HepG2 (cell line): ENCODE data around the gene ALOXE3. TPM values are rescaled to one million over a fixed set of nuclear protein-coding genes. Genes with fewer than 3 reads are reported as not detected.
A peak's percentile ranks its signal among the peaks of the same experiment; 100 is the strongest.

Source experiments
- ATAC-seq: fragments of 200-7000 bp; cut with Tn5 transposase; 3 replicates; pipeline ENCODE4 v1.9.1; 2020; ENCODE audit warnings: mild to moderate bottlenecking, moderate library complexity
- BruUV-seq: library from RNA; stranded (reverse); fragments of 400-500 nt; replicated peaks from 2 replicates; lab custom pipeline; 2021; lab: Mats Ljungman, UMichigan
- CTCF ChIA-PET: fragments of 300-600 bp; formaldehyde crosslinking; extraction: SDS; loops from one replicate; lab custom pipeline; 2021; ENCODE audit warnings: low total read pairs, inconsistent platforms, low intra/inter-chr PET ratio; lab: Yijun Ruan, JAX
- POLR2A ChIA-PET: fragments of 350-600 bp; sonication (Branson Sonifier 250); formaldehyde crosslinking; loops from one replicate; lab custom pipeline; 2020; ENCODE audit warnings: antibody characterized with exemption, inconsistent platforms; lab: Yijun Ruan, JAX
- DNase-seq: peaks from one replicate; pipeline ENCODE4 v3.0.0-alpha.2; 2015; ENCODE audit warnings: low spot score
- FAIRE-seq: peaks from 3 replicates; lab custom pipeline; 2011; peaks lifted over from hg19 to GRCh38; lab: Jason Lieb, UNC
- H2AFZ ChIP-seq: one replicate; pipeline ENCODE4 v1.6.1; 2011; ENCODE audit warnings: low read length, inconsistent platforms
- H3K27ac ChIP-seq: fragments of 300-600 bp; 3 replicates; pipeline ENCODE4 v1.8.0; 2011; ENCODE audit warnings: mixed run types, mild to moderate bottlenecking, mixed read lengths, low read length, inconsistent platforms; ENCODE audit not compliant: insufficient read depth; ENCODE audit errors: extremely low read length
- H3K27me3 ChIP-seq, 2 experiments: fragments of 200-600 bp in 1 of 2; 2 replicates in 1 of 2; 3 replicates in 1 of 2; pipeline versions ENCODE4 v1.6.0 to v1.8.0; 2011; ENCODE audit warnings: low read length in 2 of 2, mild to moderate bottlenecking in 2 of 2, moderate library complexity in 2 of 2, inconsistent platforms in 1 of 2; ENCODE audit not compliant: insufficient read depth in 2 of 2, control insufficient read depth in 1 of 2
- H3K36me3 ChIP-seq, 2 experiments: fragments of 200-600 bp in 1 of 2; replicated peaks in 1 of 2; 2 replicates in 1 of 2; 3 replicates in 1 of 2; pipeline versions ENCODE4 v1.5.1 to v1.8.0; 2011; ENCODE audit warnings: low read length in 2 of 2, inconsistent platforms in 1 of 2; ENCODE audit not compliant: insufficient read depth in 2 of 2, control insufficient read depth in 1 of 2
- H3K4me1 ChIP-seq: 2 replicates; pipeline ENCODE4 v1.5.1; 2012; ENCODE audit warnings: low read length, inconsistent platforms; ENCODE audit not compliant: insufficient read depth
- H3K4me2 ChIP-seq: 2 replicates; pipeline ENCODE4 v1.6.0; 2011; ENCODE audit warnings: low read depth, low read length, inconsistent platforms
- H3K4me3 ChIP-seq, 3 experiments: fragments of 200-600 bp in 1 of 3; sonication (generic), shearing (Covaris generic) in 1 of 3; replicated peaks in 1 of 3; 2 replicates each; pipeline ENCODE4 v1.5.1; 2011 to 2016; ENCODE audit warnings: low read length in 3 of 3, inconsistent platforms in 2 of 3, low read depth in 2 of 3, mild to moderate bottlenecking in 2 of 3, control low read depth in 1 of 3, mixed read lengths in 1 of 3; ENCODE audit not compliant: insufficient read depth in 1 of 3
- H3K79me2 ChIP-seq: one replicate; pipeline ENCODE4 v1.6.1; 2011; ENCODE audit warnings: low read length, inconsistent platforms; ENCODE audit not compliant: insufficient read depth
- H3K9ac ChIP-seq: 2 replicates; pipeline ENCODE4 v1.6.0; 2011; ENCODE audit warnings: mild to moderate bottlenecking, low read depth, low read length, inconsistent platforms; ENCODE audit not compliant: insufficient read depth
- H3K9me3 ChIP-seq: 2 replicates; pipeline ENCODE4 v1.5.1; 2012; ENCODE audit warnings: mild to moderate bottlenecking, low read length
- H4K20me1 ChIP-seq: 2 replicates; pipeline ENCODE4 v1.6.0; 2011; ENCODE audit warnings: inconsistent platforms, mild to moderate bottlenecking, low read length, moderate library complexity; ENCODE audit not compliant: insufficient read depth
- DPF2 ChIP-seq: sonication (generic); formaldehyde crosslinking; IDR thresholded peaks from 2 replicates; pipeline ENCODE4 v1.4.0; 2020; ENCODE audit warnings: mild to moderate bottlenecking, low read depth, missing genetic modification reagents, borderline replicate concordance
- GRHL1 ChIP-seq: sonication (generic); formaldehyde crosslinking; conservative IDR thresholded peaks from 2 replicates; pipeline ENCODE4 v1.8.0; 2022; ENCODE audit warnings: missing genetic modification reagents
- ISX ChIP-seq: sonication (generic); formaldehyde crosslinking; conservative IDR thresholded peaks from 2 replicates; pipeline ENCODE4 v1.5.0; 2020; ENCODE audit warnings: missing genetic modification reagents
- LCORL ChIP-seq, 2 experiments: fragments of 450-650 bp in 1 of 2; sonication (generic) in 1 of 2; formaldehyde crosslinking in 1 of 2; IDR thresholded peaks; 2 replicates each; pipeline versions ENCODE4 v1.5.0 to v1.6.1; 2017 to 2020; ENCODE audit warnings: antibody characterized with exemption in 1 of 2, missing genetic modification reagents in 1 of 2
- MLX ChIP-seq: IDR thresholded peaks from 2 replicates; pipeline ENCODE4 v1.6.1; 2016
- PLSCR1 ChIP-seq: sonication (generic); formaldehyde crosslinking; IDR thresholded peaks from 2 replicates; pipeline ENCODE4 v1.5.0; 2020; ENCODE audit warnings: missing genetic modification reagents, mild to moderate bottlenecking, borderline replicate concordance
- RAD21 ChIP-seq: fragments of 450-650 bp; formaldehyde crosslinking; IDR thresholded peaks from 2 replicates; pipeline ENCODE4 v1.5.0; 2020; ENCODE audit warnings: mild to moderate bottlenecking
- RFX5 ChIP-seq: IDR thresholded peaks from 2 replicates; pipeline ENCODE4 v1.6.1; 2011; ENCODE audit warnings: low read depth, low read length, improper control_type of control experiment
- SIX1 ChIP-seq: sonication (generic); formaldehyde crosslinking; IDR thresholded peaks from 2 replicates; pipeline ENCODE4 v1.4.0; 2020; ENCODE audit warnings: missing genetic modification reagents, borderline replicate concordance
- ZNF225 ChIP-seq: sonication (generic); formaldehyde crosslinking; IDR thresholded peaks from 2 replicates; pipeline ENCODE4 v1.4.0; 2020; ENCODE audit warnings: mild to moderate bottlenecking, missing genetic modification reagents
- ZNF451 ChIP-seq: sonication (generic); formaldehyde crosslinking; IDR thresholded peaks from 2 replicates; pipeline ENCODE4 v1.5.0; 2020; ENCODE audit warnings: mild to moderate bottlenecking, missing genetic modification reagents
- ZNF687 ChIP-seq: sonication (generic); formaldehyde crosslinking; IDR thresholded peaks from 2 replicates; pipeline ENCODE4 v1.5.1; 2020; ENCODE audit warnings: mild to moderate bottlenecking, missing genetic modification reagents, moderate library complexity
- WGBS: methylation state at CpG from one replicate; pipeline ENCODE4 v1.1.6; 2017; ENCODE audit warnings: low lambda C conversion rate; 5-methylcytosine and 5-hydroxymethylcytosine counted together
- in situ Hi-C: cut with HindIII; loops from 2 replicates; pipeline ENCODE4 v1.10.0; 2017; ENCODE audit warnings: low pct_unique_long_range_greater_than_20kb; ENCODE audit not compliant: extremely low pct_ligation_motif_present
- intact Hi-C: fragments of 100-400 bp; cut with micrococcal nuclease; formaldehyde crosslinking; loops from one replicate; pipeline ENCODE4 v1.10.0; 2022; ENCODE audit not compliant: unreplicated experiment
- polyA plus RNA-seq, 8 experiments: library from polyadenylated mRNA; depleted of rRNA in 3 of 8; stranded (reverse) in 7 of 8; unstranded in 1 of 8; fragments of >200 nt; fragmentation: Illumina TruSeq in 4 of 8; extraction: Trizol in 4 of 8; gene quantifications; 2 replicates each; pipeline versions ENCODE4 v1.2.1 to v1.2.3, GENCODE V29; 2011 to 2016; ENCODE audit warnings: low read depth in 4 of 8, missing spikeins in 1 of 8, mixed read lengths in 1 of 8; ENCODE audit not compliant: insufficient read depth in 1 of 8
- total RNA-seq, 5 experiments: library from RNA; depleted of rRNA; stranded (reverse); fragments of >200 nt; fragmentation: Illumina TruSeq; extraction: Trizol; gene quantifications; 2 replicates each; pipeline ENCODE4 v1.2.3, GENCODE V29; 2016; ENCODE audit warnings: low read depth in 1 of 5
- TF ChIP-seq, protein P1 (sequence below): sonication (generic); formaldehyde crosslinking; IDR thresholded peaks from 2 replicates; pipeline ENCODE4 v1.5.0; 2020; ENCODE audit warnings: missing genetic modification reagents

Gene ALOXE3
- total and polyA plus RNA-seq, 2 of the 13 experiments (the other 11 are each of a cell fraction or from before 2014, with no cell fraction given): 0.07 TPM; not detected in 1

DNA sequence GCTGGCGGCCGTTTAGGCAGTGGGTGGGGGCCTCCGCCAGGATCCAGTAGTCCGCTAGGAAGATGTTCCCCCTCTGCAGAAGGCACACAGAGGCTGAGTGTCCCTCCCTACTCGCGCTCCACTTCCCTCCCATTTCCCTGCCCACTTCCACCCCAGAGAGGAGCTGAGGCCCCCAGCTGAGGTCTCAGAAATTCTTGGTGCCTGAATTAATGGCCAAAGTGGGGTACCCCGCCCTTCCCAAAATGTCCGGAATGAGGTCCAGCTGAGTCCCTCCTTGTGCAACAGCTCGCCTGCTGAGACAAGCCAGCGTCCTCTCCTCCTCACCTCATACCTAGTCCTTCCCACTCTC lies 7.9 kb downstream of the ALOXE3 start (continued):
- TF ChIP-seq PLSCR1 (CRISPR knock-in tag): no peak

GRCh38 chr17:8109661-8110455 lies 8.5 kb downstream of the ALOXE3 start:
- FAIRE-seq (no peak), DNase-seq (no peak), ATAC-seq (peak; percentile 89)
- Histone ChIP-seq H3K27ac (no peak overlapping the region), H3K79me2 (no peaks in the 10 kb centered on the region), H3K4me3 (peak overlapping the region in 1 of 3 experiments; percentile 23; a peak in 1 of 6 replicates), H3K36me3 (no peaks in the 10 kb centered on the region), H3K27me3 (peaks cover 9 to 62% of the 10 kb centered on the region in 2 experiments), H3K9me3 (no peaks in the 10 kb centered on the region), H2AFZ (no peak overlapping the region), H3K4me2 (peak overlapping the region; percentile 47; the same call in 1 of the 2 replicates), H3K4me1 (no peaks in the 10 kb centered on the region), H3K9ac (no peak overlapping the region), H4K20me1 (no peaks in the 10 kb centered on the region)
- in situ Hi-C loops (no loop called here), intact Hi-C loops (loop anchor here (1.0 to 5.0 kb wide), 2 partner anchors 8 to 48 kb away; partner anchors contain the start of gene ALOXE3)
- BruUV-seq: no TSS peak
- CTCF ChIA-PET: interaction anchor here (1.7 to 2.5 kb wide), 3 partner anchors 16 to 49 kb away, joined by 4 to 14 read pairs (median 11); no protein-coding TSS in a partner anchor
- 36% methylated on average over 25 of the region's 63 CpGs for WGBS
- POLR2A ChIA-PET: no interaction called here
- TF ChIP-seq ZNF687 (peak; percentile 43), ZNF451 (no peak), MLX (no peak), DPF2 (CRISPR knock-in tag) (no peak), RFX5 (no peak), ZNF225 (CRISPR knock-in tag) (no peak), ISX (CRISPR knock-in tag) (no peak), SIX1 (CRISPR knock-in tag) (no peak), RAD21 (peak; percentile 61), GRHL1 (CRISPR knock-in tag) (no peak), LCORL (IDR thresholded peaks at IDR 0.05) (no peak), LCORL (CRISPR knock-in tag; IDR thresholded peaks at IDR 0.05) (no peak)
- TF ChIP-seq, protein P1, sequence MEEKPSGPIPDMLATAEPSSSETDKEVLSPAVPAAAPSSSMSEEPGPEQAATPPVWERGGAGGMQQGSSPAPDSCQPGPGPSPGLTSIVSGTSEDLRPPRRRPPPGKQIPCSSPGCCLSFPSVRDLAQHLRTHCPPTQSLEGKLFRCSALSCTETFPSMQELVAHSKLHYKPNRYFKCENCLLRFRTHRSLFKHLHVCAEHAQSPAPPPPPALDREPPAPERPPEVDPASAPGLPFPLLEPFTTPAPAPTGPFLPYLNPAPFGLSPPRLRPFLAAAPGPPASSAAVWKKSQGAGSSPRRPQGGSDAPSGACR: no peak
